T-helper 22 cell (primary cell): Measurements from ENCODE around the gene TBC1D16.

ENCODE experiments used
- DNase-seq: peaks from one replicate; pipeline ENCODE4 v3.0.0-alpha.2; 2020; ENCODE audit warnings: low read depth

Gene TBC1D16, protein sequence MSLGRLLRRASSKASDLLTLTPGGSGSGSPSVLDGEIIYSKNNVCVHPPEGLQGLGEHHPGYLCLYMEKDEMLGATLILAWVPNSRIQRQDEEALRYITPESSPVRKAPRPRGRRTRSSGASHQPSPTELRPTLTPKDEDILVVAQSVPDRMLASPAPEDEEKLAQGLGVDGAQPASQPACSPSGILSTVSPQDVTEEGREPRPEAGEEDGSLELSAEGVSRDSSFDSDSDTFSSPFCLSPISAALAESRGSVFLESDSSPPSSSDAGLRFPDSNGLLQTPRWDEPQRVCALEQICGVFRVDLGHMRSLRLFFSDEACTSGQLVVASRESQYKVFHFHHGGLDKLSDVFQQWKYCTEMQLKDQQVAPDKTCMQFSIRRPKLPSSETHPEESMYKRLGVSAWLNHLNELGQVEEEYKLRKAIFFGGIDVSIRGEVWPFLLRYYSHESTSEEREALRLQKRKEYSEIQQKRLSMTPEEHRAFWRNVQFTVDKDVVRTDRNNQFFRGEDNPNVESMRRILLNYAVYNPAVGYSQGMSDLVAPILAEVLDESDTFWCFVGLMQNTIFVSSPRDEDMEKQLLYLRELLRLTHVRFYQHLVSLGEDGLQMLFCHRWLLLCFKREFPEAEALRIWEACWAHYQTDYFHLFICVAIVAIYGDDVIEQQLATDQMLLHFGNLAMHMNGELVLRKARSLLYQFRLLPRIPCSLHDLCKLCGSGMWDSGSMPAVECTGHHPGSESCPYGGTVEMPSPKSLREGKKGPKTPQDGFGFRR

DNA sequence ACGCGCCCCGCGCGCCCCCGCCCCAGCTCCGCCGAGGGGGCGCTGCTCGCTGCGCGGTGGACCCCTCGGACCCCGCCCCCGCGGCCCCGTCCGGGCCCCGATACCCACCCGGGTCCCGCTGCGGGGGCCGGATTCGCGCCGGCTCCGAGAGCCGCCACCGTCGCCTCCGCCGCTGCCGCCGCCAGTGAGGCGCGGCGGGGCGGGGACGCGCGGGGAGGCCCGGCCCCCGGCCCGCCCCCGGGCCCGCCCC lies at the start of gene TBC1D16:
Gene TBC1D16 (minus strand): TSS at position 186 of the 250 bp plus-strand sequence. CDS start 22,325 bp downstream, outside the sequence.
- no peak for DNase-seq

DNA sequence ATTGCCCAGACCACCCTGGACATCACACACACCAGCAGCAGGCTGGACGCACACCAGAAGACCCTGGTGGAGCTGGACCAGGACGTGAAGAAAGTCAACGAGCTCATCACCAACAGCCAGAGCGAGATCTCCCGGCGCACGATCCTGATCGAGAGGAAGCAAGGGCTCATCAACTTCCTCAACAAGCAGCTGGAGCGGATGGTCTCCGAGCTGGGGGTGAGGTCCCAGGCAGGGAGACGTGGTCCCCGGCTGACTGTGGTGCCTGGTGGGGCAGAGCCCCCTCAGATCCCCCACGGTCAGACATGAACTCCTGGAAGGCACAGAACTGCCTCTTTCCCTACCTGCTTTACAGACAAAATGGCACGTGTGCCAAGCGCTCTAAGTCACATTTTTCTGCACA lies 49.1 kb upstream of the TBC1D16 start:
- no peak for DNase-seq

DNA sequence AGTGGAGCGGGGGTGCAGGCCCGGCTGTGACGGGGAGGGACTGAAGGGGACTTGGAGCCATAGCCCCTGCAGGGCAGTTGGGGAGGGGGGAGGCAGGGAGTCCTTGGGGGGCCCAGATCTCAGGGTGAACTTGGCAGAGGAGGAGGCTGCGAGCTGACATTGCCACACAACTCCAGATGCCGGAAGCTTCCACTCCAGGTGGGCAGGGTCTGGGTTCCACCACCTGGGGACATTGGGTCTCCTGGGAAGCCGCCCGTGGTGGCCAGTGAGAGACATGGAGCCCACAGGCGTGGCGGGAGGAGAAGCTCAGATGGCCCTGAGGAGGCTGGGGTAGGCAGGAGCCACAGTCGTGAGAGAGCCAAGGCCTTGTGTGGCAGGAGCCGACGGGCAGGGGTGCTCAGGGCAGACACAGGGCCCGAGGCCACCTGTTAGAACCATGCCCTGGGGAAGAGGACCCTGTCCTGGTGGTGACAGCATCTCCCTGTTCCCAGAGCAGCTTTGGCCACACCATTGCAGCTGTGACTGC lies 47.5 kb upstream of the TBC1D16 start:
- no peak for DNase-seq

DNA sequence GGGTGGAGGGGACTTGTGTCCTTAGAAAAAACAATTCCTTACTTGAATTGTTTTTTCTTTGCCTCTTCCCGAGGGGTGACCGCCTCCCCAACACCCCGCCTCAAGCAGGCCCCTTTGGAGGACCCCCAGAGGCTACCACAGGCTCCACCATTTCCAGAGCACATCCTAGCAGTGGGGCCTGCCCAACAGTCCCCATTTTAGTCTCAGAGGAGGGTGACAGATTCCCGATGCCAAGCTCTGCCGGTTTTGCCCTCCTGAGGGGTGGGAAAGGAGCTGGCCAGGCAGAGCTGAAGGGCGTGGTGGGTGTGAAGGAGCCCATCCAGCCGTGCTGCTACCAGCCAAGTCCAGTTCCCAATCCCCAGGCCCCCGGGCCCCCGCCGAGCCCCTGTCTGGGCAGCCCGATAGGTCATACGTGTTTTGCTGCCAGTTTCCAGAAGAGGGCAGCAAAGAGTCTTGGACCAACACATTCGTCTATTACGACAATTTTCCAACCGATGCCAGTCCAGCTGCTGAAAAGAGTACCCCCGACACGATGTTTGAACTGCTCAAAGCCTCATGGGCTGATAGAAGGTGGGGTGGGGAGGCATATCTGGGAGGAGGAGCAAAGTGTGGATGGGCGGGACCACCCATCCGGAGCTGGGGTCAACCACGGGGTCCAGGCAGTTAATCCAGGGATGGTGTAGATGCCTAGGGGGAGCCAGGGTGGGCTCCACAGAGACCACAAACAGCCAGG lies 46.9 kb upstream of the TBC1D16 start:
- peak; percentile 13 for DNase-seq

DNA sequence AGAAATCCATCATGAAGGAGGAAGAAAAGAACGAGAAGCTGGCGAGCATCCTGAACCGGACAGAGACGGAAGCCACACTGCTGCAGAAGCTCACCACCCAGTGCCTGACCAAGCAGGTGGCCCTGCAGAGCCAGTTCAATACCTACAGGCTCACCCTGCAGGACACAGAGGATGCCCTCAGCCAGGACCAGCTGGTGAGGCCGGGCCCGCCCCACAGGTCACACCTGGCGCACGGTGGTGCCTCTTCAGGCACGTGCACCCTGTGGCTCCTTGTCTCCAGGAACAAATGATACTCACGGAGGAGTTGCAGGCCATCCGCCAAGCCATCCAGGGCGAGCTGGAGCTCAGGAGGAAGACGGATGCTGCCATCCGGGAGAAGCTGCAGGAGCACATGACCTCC lies 45.9 kb upstream of the TBC1D16 start:
- DNase-seq, result no peak

DNA sequence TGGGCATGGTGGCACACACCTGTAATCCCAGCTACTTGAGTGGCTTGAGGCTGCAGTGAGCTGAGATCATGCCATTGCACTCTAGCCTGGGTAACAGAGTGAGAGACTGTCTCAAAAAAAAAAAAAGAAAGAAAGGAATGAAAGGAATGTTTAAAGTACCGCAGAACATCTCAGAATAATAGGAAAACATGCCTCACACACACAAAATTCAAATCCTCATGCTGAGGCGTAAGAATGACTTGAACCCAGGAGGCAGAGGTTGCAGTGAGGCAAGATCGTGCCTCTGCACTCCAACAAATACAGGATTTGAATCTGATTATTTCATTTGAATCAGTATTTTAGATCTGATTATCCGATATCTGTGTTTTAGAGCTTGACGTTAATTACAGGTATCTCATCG lies 44.4 kb upstream of the TBC1D16 start:
- DNase-seq, result no peak

DNA sequence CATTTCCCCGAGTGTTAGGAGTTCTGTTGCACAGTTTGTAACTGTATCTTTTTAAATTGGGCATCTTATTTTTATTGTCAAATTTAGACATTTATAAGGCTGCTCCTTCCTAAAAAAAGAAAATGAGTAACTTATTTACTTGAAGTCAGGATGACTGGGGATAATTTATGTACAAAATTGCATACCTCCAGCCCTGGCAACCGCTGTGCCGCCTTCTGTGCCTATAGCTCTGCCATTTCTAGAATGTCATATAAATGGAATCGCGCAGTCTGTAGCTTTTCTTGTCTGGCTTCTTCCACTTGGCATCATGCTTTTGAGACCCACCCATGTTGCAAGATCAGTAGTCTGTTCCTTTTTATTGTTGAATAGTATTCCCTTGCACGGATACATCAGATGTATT lies 36.7 kb upstream of the TBC1D16 start:
- no peak for DNase-seq

DNA sequence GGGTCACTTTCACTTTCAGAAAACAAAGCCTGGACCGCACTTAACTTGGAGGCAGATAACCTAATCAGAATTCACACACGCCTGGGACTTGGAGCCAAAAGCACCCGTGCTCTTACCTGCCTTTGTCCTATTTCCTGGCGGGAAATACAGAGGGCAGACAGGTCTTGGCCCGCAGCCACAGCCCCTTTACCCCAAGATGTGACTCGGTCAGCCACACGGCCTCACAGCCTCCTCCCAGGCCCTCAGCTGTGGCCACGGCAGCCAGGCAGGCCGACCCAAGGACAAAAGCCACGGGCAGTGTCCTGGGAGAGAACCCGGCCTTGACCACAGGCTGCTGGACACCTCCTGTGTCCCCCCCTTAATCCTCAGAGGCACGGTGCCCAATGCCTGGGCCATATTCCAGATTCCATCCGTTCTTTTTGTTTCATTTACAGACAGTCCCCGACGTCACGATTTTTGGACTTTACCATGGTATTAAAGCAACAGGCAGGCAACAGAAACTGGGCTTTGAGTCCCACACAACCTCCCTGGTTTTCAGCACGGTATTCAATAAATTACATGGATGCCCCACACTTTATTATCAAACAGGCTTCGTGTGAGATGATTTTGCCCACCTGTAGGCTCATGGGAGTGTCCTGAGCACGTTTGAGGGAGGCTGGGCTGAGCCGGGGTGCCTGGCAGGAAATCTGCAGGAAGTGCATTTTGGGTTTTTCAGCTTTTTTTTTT lies 35.6 kb upstream of the TBC1D16 start:
- no peak for DNase-seq

DNA sequence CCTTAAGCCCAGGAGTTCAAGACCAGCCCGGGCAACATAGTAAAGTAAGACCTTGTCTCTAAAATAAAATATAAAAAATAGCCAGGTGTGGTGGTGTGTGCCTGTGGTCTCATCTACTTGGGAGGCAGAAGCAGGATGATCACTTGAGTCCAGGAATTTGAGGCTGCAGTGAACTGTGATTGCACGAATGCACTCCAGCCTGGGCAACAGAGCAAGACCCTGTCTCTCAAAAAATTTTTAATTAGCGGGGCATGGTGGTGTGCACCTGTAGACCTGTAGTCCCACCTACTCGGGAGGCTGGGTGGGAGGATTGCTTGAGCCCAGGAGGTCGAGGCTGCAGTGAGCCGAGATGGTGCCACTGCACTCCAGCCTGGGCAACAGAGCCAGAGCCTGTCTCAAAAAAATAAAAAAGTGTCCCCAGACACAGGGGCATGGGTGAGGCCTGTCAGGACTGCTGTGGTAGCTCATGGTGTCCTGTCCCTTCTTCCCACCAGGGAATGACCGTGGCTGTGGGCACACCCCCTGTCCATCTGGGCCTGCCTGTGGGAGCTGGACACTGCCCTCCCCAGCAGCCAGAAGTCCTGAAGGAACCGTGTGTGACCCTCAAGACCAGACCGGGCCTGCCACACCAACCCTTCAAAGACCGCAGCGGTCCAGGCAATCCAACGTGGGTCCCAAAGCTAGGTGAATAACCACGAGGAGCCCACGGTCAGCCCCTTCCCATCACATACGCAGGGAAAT lies 34.9 kb upstream of the TBC1D16 start:
- no peak for DNase-seq

DNA sequence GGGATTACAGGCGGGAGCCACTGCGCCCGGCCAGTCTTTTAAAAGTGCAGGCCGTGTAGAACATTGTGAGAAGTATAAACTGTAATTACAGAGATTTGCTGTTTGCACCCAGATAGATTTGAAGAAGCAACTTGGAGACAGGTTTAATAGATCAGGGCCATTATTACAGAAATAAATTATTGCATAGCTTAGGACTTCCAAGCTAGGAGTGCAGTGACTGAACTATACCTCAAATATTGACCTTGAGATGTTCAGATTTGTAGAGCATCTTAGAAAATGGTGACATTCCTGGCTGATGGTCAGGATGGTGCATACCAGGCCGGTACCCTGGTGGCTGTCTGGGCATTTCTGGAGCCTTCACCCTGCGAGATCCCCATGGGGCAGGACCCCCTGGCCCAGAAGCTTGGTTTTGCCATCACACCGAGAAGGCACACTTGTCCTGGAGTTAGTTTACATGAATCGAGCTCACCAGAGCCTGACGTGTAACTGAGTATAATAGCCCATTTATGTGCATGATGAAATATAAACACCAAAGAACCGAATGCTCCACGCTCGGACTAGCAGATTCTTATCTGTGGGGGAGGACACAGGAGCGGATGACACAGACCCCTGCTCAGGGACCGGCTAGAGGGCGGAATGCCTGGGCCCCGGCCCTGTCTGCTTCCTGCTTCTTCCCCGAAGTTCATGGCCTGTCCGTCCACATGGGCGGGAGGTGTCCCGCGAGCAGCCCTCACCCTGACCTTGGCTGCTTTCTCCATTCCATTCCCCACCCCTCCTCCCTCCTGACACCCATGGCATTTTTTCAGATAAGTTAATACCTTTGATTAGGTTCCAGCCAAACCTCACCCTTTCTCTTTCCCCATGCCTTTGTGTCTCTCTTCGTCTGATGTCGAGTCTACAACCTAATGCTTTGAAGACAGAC lies 32.9 kb upstream of the TBC1D16 start:
- no peak for DNase-seq

DNA sequence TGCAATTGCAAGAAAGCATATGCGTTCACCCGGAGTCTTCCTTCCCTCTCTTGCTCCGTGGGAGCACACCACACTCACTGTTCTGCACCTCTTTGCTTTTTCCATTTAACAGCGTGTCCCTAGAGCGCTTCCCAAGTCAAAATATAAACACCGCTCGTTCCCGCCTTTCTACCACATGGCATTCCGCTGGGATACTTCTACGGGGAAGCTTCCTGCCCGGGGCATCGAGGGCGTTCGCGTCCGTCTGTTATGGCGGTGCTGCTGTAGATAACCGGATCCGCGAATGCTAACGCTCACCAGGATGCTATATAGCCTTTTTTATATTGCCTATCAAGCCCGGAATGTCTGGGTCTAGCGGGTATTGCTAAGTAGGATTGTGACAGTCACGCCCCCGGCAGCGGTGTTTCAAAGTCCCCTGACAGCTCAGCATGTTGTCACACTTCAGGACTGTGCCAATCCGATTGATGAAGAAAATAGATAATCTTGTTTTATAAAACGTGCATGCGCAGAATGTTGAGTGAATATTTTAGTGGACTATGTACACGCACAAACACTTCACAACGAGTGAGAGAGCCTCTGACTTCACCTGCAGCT lies 31.8 kb upstream of the TBC1D16 start:
- DNase-seq, result no peak

DNA sequence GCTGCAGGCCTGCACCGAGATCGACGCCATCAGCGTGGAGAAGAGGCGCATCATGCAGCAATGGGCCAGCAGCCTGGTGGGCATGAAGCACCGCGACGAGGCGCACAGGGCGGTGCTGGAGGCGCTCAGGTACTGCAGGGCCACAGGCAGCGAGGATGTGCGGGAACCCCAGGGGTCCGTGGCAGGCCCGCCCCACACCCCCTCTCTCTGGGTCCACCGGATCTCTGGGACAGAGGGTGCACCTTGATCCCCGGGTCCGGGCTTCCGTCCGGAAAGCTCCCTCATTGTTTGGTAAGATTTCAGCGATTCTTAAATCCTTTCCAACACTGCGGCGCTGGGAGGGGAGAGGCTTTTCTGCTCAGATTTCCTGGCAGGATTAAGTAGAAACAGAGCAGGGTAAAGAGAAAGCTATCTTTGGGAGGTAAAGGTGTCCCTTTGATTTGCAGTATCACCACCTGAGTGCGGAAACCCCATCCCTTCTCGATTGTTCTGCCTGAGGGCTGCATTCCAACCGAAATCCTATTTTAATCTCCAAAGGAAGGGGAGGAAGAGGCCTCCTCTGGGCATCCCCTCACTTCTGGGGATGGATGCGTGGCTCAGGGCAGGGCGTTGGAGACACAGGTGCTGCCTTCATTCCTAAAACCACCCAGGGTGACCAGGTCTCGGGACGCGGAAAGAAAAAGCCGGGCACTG lies 30.0 kb upstream of the TBC1D16 start:
- no peak for DNase-seq

DNA sequence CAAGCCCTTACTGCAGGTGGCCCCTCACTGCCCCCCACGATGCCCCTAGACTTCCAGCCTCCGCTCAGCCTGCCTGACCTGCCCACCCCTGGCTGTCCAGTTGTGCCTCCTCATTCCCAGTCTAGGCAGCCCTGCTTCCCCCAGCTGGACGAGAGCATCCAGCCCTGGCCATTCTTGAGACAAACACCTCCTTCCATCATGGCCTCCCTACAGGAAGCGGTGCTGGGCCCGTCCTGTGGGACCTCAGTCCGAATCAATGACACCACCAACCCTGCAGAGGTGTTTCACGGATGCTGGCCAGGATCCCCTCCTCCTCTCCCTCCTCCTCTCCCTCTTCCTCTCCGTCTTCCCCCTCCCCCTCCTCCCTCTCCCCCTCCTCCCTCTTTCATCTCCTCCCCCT lies 29.0 kb upstream of the TBC1D16 start:
- no peak for DNase-seq

DNA sequence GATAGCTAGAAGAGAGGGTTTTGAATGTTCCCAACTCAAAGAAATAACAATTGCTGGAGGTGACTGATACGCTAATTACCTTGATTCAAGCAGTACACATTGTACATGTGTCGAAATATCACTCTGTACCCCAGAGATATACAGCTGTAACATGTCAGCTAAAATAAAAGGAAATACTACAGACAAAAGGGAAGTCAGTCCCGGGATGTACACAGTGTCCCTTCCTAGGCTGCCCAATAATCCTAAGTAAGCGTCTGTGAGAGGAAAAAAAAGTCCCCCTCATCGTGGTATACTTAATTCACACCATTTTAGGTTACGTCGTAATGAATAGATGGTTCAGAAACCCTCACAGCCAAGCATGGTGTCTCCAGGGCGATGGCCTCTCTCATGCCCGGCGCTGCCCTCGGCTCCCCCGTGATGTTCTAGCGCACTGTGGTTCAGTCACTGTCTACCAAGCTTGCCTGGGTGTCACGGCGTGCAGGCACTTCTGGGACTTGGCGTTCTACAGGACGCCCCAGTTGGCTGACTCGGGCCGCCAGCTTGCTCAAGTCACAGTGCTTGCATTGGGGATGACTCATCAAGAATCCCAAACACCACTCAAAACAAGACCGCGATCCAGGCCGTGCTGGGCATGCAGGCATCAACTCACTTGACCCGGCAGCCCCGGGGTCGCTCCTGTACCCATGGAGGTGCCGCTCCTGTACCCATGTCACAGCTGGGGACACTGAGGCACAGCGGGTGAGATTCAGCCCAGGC lies 28.3 kb upstream of the TBC1D16 start:
- DNase-seq, result no peak

DNA sequence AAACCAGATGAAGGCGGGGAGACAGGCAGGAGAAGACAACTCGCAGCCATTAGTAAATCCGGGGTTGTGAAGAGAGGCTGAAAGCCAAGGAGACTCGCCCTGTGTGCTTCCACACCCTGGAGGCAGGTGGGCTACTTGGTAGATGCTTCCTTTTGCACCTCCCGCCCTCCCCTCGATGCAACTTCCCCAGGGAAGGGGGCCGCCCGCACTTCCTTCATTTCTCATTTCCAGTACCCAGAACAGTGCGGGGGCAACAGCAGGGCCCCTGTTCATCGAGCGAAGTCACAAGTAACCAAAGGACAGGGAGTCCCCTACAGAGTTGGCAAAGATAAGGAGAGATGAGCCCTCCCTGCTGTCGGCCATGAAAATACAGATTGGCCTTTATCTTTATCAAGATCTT lies 25.7 kb upstream of the TBC1D16 start:
- no peak for DNase-seq

DNA sequence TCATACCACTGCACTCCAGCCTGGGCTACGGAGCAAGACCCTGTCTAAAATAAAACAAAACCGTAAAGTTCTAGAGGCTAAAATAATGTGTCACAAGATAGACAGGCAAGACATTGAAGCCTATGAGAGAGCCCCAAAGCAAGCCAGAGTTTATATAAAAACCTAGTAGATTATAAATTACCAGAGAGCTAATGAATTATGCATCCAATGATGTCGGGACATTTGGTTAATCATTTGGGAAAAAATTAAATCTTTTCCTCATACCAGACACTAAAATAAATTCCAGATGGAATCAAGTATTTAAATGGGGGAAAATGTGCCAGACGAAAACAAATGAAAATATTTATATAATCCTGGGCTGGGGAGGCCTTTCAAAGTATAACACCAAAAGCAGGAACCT lies 25.0 kb upstream of the TBC1D16 start:
- no peak for DNase-seq

DNA sequence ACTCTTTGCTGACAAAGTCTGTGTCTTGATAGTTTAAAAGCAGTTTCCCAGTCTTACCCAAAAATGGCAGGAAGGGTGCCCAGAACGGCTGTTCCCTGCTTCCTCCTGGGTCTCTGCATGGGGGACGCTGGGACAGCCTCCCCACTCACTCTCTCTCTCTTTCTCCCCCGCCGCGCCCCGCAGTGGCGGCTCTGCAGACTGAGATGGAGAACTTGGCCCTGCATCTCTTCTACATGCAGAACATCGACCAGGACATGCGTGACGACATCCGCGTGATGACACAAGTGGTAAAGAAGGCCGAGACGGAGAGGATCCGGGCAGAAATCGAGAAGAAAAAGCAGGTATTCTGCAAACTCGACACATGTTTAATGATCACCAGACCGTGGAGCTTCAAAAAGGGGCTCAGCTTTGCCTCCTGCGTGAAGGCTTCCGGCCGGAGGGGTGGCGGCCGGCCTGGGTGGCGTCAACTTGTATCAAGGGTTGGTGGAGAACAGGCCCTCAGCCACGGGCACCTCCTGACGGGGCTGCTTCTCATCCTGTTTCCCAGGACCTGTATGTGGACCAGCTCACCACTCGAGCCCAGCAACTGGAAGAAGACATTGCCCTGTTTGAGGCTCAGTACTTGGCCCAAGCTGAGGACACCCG lies 22.8 kb upstream of the TBC1D16 start:
- no peak for DNase-seq

DNA sequence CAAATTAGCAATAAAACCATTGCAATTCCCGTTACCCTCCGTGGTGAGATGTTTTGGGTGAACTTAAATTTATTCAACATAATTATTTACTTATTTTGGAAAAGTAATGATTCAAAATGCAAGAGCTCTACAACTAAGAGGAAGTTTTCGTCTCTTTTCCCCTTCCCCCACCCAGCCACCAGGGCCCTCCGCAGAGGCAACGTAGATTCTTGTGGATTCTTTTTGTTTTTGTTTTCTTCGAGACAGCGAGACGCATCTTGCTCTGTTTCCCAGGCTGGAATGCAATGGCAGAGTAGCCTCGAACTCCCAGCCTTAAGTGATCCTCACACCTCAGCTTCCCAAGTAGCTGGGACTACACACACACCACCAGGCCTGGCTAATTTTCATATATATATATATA lies 19.9 kb upstream of the TBC1D16 start:
- no peak for DNase-seq
